Measurements from ENCODE around the gene STX7. TPM values are rescaled to one million over a fixed set of nuclear protein-coding genes. Genes with fewer than 3 reads are reported as not detected.

The STX7 gene
- total RNA-seq, 2 donors from 2014 or later, result 36.6 to 41.7 TPM

DNA sequence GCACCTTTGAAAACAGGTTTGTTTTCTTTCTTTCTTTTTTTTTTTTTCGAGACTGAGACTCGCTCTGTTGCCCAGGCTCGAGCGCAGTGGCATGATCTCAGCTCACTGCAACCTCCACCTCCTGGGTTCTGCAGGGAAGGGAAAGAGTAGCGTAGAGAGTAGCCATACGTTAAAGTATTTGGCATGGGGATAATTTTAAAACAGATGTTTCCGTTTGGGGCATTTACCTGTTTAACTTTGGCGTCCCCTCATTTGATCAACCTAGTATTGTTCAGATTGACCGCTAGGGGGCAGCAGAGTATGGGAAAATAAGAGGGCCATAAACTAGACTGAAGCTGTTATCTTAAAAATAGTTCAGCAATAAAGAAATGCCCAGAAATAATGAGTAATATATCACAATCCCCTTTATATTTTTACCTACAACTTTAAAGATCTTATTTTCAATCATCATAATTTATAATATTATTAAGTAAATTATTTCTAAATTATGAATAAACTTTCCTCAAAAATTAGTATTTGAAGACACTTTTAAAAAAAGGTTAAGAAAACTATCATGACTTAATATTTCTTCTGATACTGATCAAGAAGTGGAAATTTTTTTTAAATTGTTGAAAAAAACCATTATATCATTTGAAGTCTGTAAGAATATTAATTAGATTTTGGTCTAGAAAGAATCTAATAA, 17.5 kb upstream of the STX7 start:
- Histone ChIP-seq H3K4me1 (ENCODE audit: control insufficient read depth, insufficient read depth, low read length) (peaks cover 4% of the 10 kb centered on the region), H3K36me3 (ENCODE audit: control insufficient read depth, insufficient read depth, low read length) (no peaks in the 10 kb centered on the region), H3K27me3 (ENCODE audit: control insufficient read depth, insufficient read depth, low read length, poor library complexity, severe bottlenecking) (peaks cover 18% of the 10 kb centered on the region), H3K4me3 (ENCODE audit: low read length) (no peak overlapping the region), H3K27ac (ENCODE audit: low read depth, low read length) (no peak overlapping the region), H3K9me3 (ENCODE audit: control insufficient read depth, low read length) (peaks cover 9% of the 10 kb centered on the region), H3K9ac (ENCODE audit: extremely low read depth, low read length, poor library complexity, severe bottlenecking) (no peak overlapping the region)
- Mint-ChIP-seq H3K27ac (peak overlapping the region; percentile 54), H3K9me3 (peaks cover 22% of the 10 kb centered on the region), H3K4me1 (peaks cover 22% of the 10 kb centered on the region), H3K27me3 (ENCODE audit: insufficient read depth) (peaks cover 14% of the 10 kb centered on the region), H3K36me3 (ENCODE audit: low read depth) (peaks cover 4% of the 10 kb centered on the region), H3K4me3 (peak overlapping the region; percentile 33)
- WGBS, 2 experiments (ENCODE audit: insufficient coverage in 1 of 2, insufficient read length in 1 of 2), result 17 to 39% methylated on average over 2 to 9 of the region's 9 CpGs
- peak; percentile 79 for DNase-seq
- TF ChIP-seq CTCF (conservative IDR thresholded peaks at IDR 0.05), result peak; percentile 95

DNA sequence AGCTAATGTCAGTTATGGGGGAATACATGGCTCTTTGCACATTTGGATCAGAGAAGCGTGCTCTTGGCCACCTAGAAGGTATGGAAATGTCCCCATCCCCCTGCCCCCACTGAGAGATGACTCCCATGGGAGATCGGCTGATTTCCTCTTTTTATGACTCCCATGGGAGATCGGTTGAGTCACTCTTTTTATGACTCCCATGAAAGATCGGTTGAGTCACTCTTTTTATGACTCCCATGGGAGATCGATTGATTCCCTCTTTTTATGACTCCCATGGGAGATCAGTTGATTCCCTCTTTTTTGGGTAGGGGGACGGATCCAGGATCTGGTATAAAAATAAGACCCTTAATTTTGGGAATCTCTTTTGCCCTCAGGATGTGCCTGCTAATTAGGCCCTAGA, 14.9 kb upstream of the STX7 start:
- H3K36me3 ChIP-seq (ENCODE audit: control insufficient read depth, insufficient read depth, low read length), result no peaks in the 10 kb centered on the region
- no peak overlapping the region for H3K27ac Mint-ChIP-seq
- DNase-seq, result no peak
- H3K27ac ChIP-seq (ENCODE audit: low read depth, low read length), result no peak overlapping the region
- H3K4me1 Mint-ChIP-seq, result peaks cover 22% of the 10 kb centered on the region
- peaks cover 8% of the 10 kb centered on the region for H3K9me3 ChIP-seq (ENCODE audit: control insufficient read depth, low read length)
- no peak overlapping the region for H3K4me3 Mint-ChIP-seq
- peaks cover 36% of the 10 kb centered on the region for H3K27me3 ChIP-seq (ENCODE audit: control insufficient read depth, insufficient read depth, low read length, poor library complexity, severe bottlenecking)
- TF ChIP-seq CTCF (conservative IDR thresholded peaks at IDR 0.05), result no peak
- no peak overlapping the region for H3K9ac ChIP-seq (ENCODE audit: extremely low read depth, low read length, poor library complexity, severe bottlenecking)
- H3K9me3 Mint-ChIP-seq, result peaks cover 9% of the 10 kb centered on the region
- no peak overlapping the region for H3K4me3 ChIP-seq (ENCODE audit: low read length)
- WGBS, 2 experiments (ENCODE audit: insufficient coverage in 1 of 2, insufficient read length in 1 of 2), result 95 to 96% methylated on average over 4 to 6 of the region's 6 CpGs
- H3K4me1 ChIP-seq (ENCODE audit: control insufficient read depth, insufficient read depth, low read length), result peaks cover 4% of the 10 kb centered on the region
- H3K36me3 Mint-ChIP-seq (ENCODE audit: low read depth), result no peaks in the 10 kb centered on the region
- peaks cover 31% of the 10 kb centered on the region for H3K27me3 Mint-ChIP-seq (ENCODE audit: insufficient read depth)

- Mint-ChIP-seq H3K27me3 (ENCODE audit: insufficient read depth) (peaks cover 31% of the 10 kb centered on the region), H3K36me3 (ENCODE audit: low read depth) (no peaks in the 10 kb centered on the region), H3K4me3 (no peak overlapping the region), H3K4me1 (peaks cover 22% of the 10 kb centered on the region), H3K9me3 (peaks cover 9% of the 10 kb centered on the region), H3K27ac (no peak overlapping the region)
- Histone ChIP-seq H3K9ac (ENCODE audit: extremely low read depth, low read length, poor library complexity, severe bottlenecking) (no peak overlapping the region), H3K36me3 (ENCODE audit: control insufficient read depth, insufficient read depth, low read length) (no peaks in the 10 kb centered on the region), H3K9me3 (ENCODE audit: control insufficient read depth, low read length) (peaks cover 8% of the 10 kb centered on the region), H3K27ac (ENCODE audit: low read depth, low read length) (no peak overlapping the region), H3K27me3 (ENCODE audit: control insufficient read depth, insufficient read depth, low read length, poor library complexity, severe bottlenecking) (peaks cover 36% of the 10 kb centered on the region), H3K4me3 (ENCODE audit: low read length) (no peak overlapping the region), H3K4me1 (ENCODE audit: control insufficient read depth, insufficient read depth, low read length) (peaks cover 4% of the 10 kb centered on the region)
- WGBS, 2 experiments (ENCODE audit: insufficient coverage in 1 of 2, insufficient read length in 1 of 2), result 60 to 68% methylated on average over 2 of the region's 2 CpGs
- no peak for TF ChIP-seq CTCF (conservative IDR thresholded peaks at IDR 0.05)
- no peak for DNase-seq
These were observed 13.5 kb upstream of the STX7 start for GRCh38 chr6:132526461-132526860.
